H9 (cell line): ENCODE data around the gene TSPAN17. TPM values are rescaled to one million over a fixed set of nuclear protein-coding genes. Genes with fewer than 3 reads are reported as not detected.

Source experiments
- DNase-seq: peaks from one replicate; pipeline ENCODE4 v3.0.0-alpha.2; 2017
- H2AFZ ChIP-seq: one replicate; pipeline ENCODE4 v1.6.1; 2013; ENCODE audit warnings: mild to moderate bottlenecking, low read length, control low read depth, moderate library complexity
- H2AK5ac ChIP-seq: 2 replicates; pipeline ENCODE4 v1.6.1; 2013; ENCODE audit warnings: low read length, control low read depth, mixed read lengths; ENCODE audit not compliant: insufficient read length
- H2BK120ac ChIP-seq: one replicate; pipeline ENCODE4 v1.6.1; 2013; ENCODE audit warnings: low read depth, mild to moderate bottlenecking, low read length, control low read depth, inconsistent platforms; ENCODE audit not compliant: poor library complexity, severe bottlenecking
- H2BK12ac ChIP-seq: 2 replicates; pipeline ENCODE4 v1.6.1; 2013; ENCODE audit warnings: low read length, control low read depth, mixed read lengths, low read depth; ENCODE audit not compliant: insufficient read length
- H2BK15ac ChIP-seq: 2 replicates; pipeline ENCODE4 v1.6.1; 2013; ENCODE audit warnings: low read depth, low read length, control low read depth
- H2BK20ac ChIP-seq: one replicate; pipeline ENCODE4 v1.6.1; 2013; ENCODE audit warnings: low read depth, mild to moderate bottlenecking, low read length, control low read depth, inconsistent platforms; ENCODE audit not compliant: poor library complexity, severe bottlenecking
- H2BK5ac ChIP-seq: 2 replicates; pipeline ENCODE4 v1.6.1; 2013; ENCODE audit warnings: low read length, control low read depth, mixed read lengths; ENCODE audit not compliant: insufficient read length
- H3K14ac ChIP-seq: 2 replicates; pipeline ENCODE4 v1.6.1; 2013; ENCODE audit warnings: low read length, control low read depth; ENCODE audit not compliant: insufficient read depth
- H3K18ac ChIP-seq: 2 replicates; pipeline ENCODE4 v1.6.1; 2013; ENCODE audit warnings: low read depth, mild to moderate bottlenecking, mixed read lengths, low read length, control low read depth; ENCODE audit not compliant: insufficient read length
- H3K23ac ChIP-seq: 2 replicates; pipeline ENCODE4 v1.6.1; 2013; ENCODE audit warnings: low read length, control low read depth, mixed read lengths, low read depth; ENCODE audit not compliant: insufficient read length
- H3K23me2 ChIP-seq: 2 replicates; pipeline ENCODE4 v1.6.1; 2013; ENCODE audit warnings: low read depth, mild to moderate bottlenecking, mixed read lengths, low read length, control low read depth; ENCODE audit not compliant: insufficient read length, poor library complexity, severe bottlenecking
- H3K27ac ChIP-seq: 2 replicates; pipeline ENCODE4 v1.5.1; 2013; ENCODE audit warnings: low read length, control low read depth, mixed read lengths, low read depth; ENCODE audit not compliant: insufficient read length
- H3K27me3 ChIP-seq: 2 replicates; pipeline ENCODE4 v1.6.1; 2013; ENCODE audit warnings: low read length, control low read depth, inconsistent platforms; ENCODE audit not compliant: insufficient read depth
- H3K4ac ChIP-seq: 2 replicates; pipeline ENCODE4 v1.6.1; 2013; ENCODE audit warnings: low read depth, mild to moderate bottlenecking, control low read depth, inconsistent platforms, low read length, moderate library complexity
- H3K4me1 ChIP-seq: 2 replicates; pipeline ENCODE4 v1.6.1; 2013; ENCODE audit warnings: low read length, control low read depth, inconsistent platforms; ENCODE audit not compliant: insufficient read depth
- H3K4me2 ChIP-seq: 2 replicates; pipeline ENCODE4 v1.6.1; 2013; ENCODE audit warnings: low read length, control low read depth, mixed read lengths; ENCODE audit not compliant: insufficient read length, insufficient read depth
- H3K56ac ChIP-seq: 2 replicates; pipeline ENCODE4 v1.6.1; 2013; ENCODE audit warnings: low read depth, mild to moderate bottlenecking, mixed read lengths, low read length, control low read depth; ENCODE audit not compliant: insufficient read length
- H3K79me1 ChIP-seq: 2 replicates; pipeline ENCODE4 v1.6.1; 2013; ENCODE audit warnings: low read depth, mild to moderate bottlenecking, moderate library complexity, low read length, control low read depth, inconsistent platforms; ENCODE audit not compliant: insufficient read depth, poor library complexity, severe bottlenecking
- H3K79me2 ChIP-seq: 2 replicates; pipeline ENCODE4 v1.6.1; 2013; ENCODE audit warnings: low read length, control low read depth, inconsistent platforms; ENCODE audit not compliant: insufficient read depth
- H3K9ac ChIP-seq: 2 replicates; pipeline ENCODE4 v1.6.1; 2013; ENCODE audit warnings: low read length, control low read depth, mixed read lengths; ENCODE audit not compliant: insufficient read length; ENCODE audit errors: extremely low read depth
- H3K9me3 ChIP-seq: one replicate; pipeline ENCODE4 v1.6.1; 2013; ENCODE audit warnings: low read depth, low read length, inconsistent platforms; ENCODE audit not compliant: control insufficient read depth
- H3T11ph ChIP-seq: one replicate; pipeline ENCODE4 v1.6.1; 2013; ENCODE audit warnings: mild to moderate bottlenecking, low read length, control low read depth, inconsistent platforms
- H4K20me1 ChIP-seq: one replicate; pipeline ENCODE4 v1.6.1; 2013; ENCODE audit not compliant: control insufficient read depth, insufficient read length, insufficient read depth
- H4K5ac ChIP-seq: 2 replicates; pipeline ENCODE4 v1.6.1; 2013; ENCODE audit warnings: low read depth, mild to moderate bottlenecking, mixed read lengths, low read length, control low read depth; ENCODE audit not compliant: insufficient read length
- H4K8ac ChIP-seq: replicated peaks from 2 replicates; pipeline ENCODE4 v1.6.1; 2013; ENCODE audit warnings: low read length, control low read depth, mixed read lengths, low read depth; ENCODE audit not compliant: insufficient read length
- H4K91ac ChIP-seq: 2 replicates; pipeline ENCODE4 v1.6.1; 2013; ENCODE audit warnings: low read depth, mild to moderate bottlenecking, moderate library complexity, mixed read lengths, low read length, control low read depth; ENCODE audit not compliant: insufficient read length
- H3K27ac Mint-ChIP-seq, 3 experiments: 2 replicates in 2 of 3; 3 replicates in 1 of 3; pipeline ENCODE4 v1.8.0; 2020 to 2021; ENCODE audit warnings: mixed read lengths in 3 of 3, mild to moderate bottlenecking in 1 of 3, moderate library complexity in 1 of 3
- H3K27me3 Mint-ChIP-seq: 2 replicates; pipeline ENCODE4 v1.8.0; 2021; ENCODE audit warnings: low read depth, mild to moderate bottlenecking, moderate library complexity, mixed read lengths
- H3K36me3 Mint-ChIP-seq, 3 experiments: 2 replicates in 2 of 3; 3 replicates in 1 of 3; pipeline ENCODE4 v1.8.0; 2020 to 2021; ENCODE audit warnings: low read depth in 3 of 3, mixed read lengths in 3 of 3; ENCODE audit not compliant: insufficient read depth in 1 of 3
- H3K4me1 Mint-ChIP-seq, 2 experiments: 2 replicates each; pipeline ENCODE4 v1.8.0; 2020; ENCODE audit warnings: mixed read lengths in 2 of 2
- H3K4me3 Mint-ChIP-seq, 2 experiments: 2 replicates in 1 of 2; 3 replicates in 1 of 2; pipeline ENCODE4 v1.8.0; 2020 to 2021; ENCODE audit warnings: mild to moderate bottlenecking in 2 of 2, mixed read lengths in 2 of 2, moderate library complexity in 1 of 2
- H3K9me3 Mint-ChIP-seq, 2 experiments: 2 replicates in 1 of 2; 3 replicates in 1 of 2; pipeline ENCODE4 v1.8.0; 2020; ENCODE audit warnings: mild to moderate bottlenecking in 2 of 2, mixed read lengths in 2 of 2, moderate library complexity in 1 of 2
- CTCF ChIP-seq: fragments of 200-600 bp; sonication (generic); conservative IDR thresholded peaks from 3 replicates; pipeline ENCODE4 v1.8.0; 2021; ENCODE audit warnings: antibody characterized with exemption, mild to moderate bottlenecking
- WGBS: extraction: QIAGEN DNeasy Blood & Tissue Kit; methylation state at CpG from one replicate; pipeline ENCODE4 v1.1.7; 2013; ENCODE audit warnings: missing lambda C conversion rate, low lambda C conversion rate, mixed read lengths; ENCODE audit not compliant: insufficient read length; ENCODE audit errors: extremely low coverage; 5-methylcytosine and 5-hydroxymethylcytosine counted together
- total RNA-seq: library from RNA; stranded (reverse); gene quantifications from 2 replicates; pipeline ENCODE4 v1.2.1, GENCODE V29; 2021

The TSPAN17 gene
- total RNA-seq, 1 experiment from 2014 or later: 46.8 TPM

GRCh38 chr5:176677209-176677939 is 30.1 kb downstream of the TSPAN17 start:
- no peak overlapping the region for H3K4me2 ChIP-seq
- peak overlapping the region; percentile 1 for H2BK20ac ChIP-seq
- Mint-ChIP-seq H3K36me3 (no peaks in the 10 kb centered on the region), H3K27ac (no peak overlapping the region; a peak in 1 of 7 replicates), H3K9me3 (no peaks in the 10 kb centered on the region), H3K4me3 (no peak overlapping the region), H3K27me3 (peaks cover 8% of the 10 kb centered on the region), H3K4me1 (peaks cover 13 to 28% of the 10 kb centered on the region in 2 experiments)
- no peaks in the 10 kb centered on the region for H3K23me2 ChIP-seq
- no peaks in the 10 kb centered on the region for H4K20me1 ChIP-seq
- H4K91ac ChIP-seq: no peak overlapping the region
- no peak overlapping the region for H2BK120ac ChIP-seq
- H2BK12ac ChIP-seq: no peak overlapping the region
- WGBS: no CpG with 5 or more reads among the region's 12 CpGs
- H3K4ac ChIP-seq: no peak overlapping the region
- no peak overlapping the region for H2AK5ac ChIP-seq
- no peak overlapping the region for H3K23ac ChIP-seq
- H3K56ac ChIP-seq: no peak overlapping the region
- no peak overlapping the region; the same call in 1 of the 2 replicates for H3K14ac ChIP-seq
- H3K4me1 ChIP-seq: peaks cover 2% of the 10 kb centered on the region; the same call in 1 of the 2 replicates
- no peak overlapping the region for H2BK15ac ChIP-seq
- H4K8ac ChIP-seq: no peak overlapping the region
- H3K18ac ChIP-seq: no peak overlapping the region
- no peak overlapping the region for H4K5ac ChIP-seq
- H3K27me3 ChIP-seq: no peaks in the 10 kb centered on the region
- H3K9ac ChIP-seq: no peak overlapping the region
- TF ChIP-seq CTCF: no peak
- DNase-seq: no peak
- H3K79me2 ChIP-seq: no peaks in the 10 kb centered on the region
- H3K9me3 ChIP-seq: no peaks in the 10 kb centered on the region
- no peak overlapping the region for H2BK5ac ChIP-seq
- H2AFZ ChIP-seq: no peak overlapping the region
- no peaks in the 10 kb centered on the region for H3K79me1 ChIP-seq
- H3K27ac ChIP-seq: no peak overlapping the region
- H3T11ph ChIP-seq: no peak overlapping the region
